Immature natural killer cell (primary cell): ENCODE results near the gene HIVEP3. TPM values are rescaled to one million over a fixed set of nuclear protein-coding genes. Genes with fewer than 3 reads are reported as not detected.

Experiments
- DNase-seq, 3 donors: peaks; one replicate each; pipeline ENCODE4 v3.0.0; 2022; ENCODE audit warnings: mixed read lengths in 1 of 3
- H3K27ac Mint-ChIP-seq, 6 donors: one replicate each; pipeline ENCODE4 v1.8.0; 2020; ENCODE audit warnings: mixed read lengths in 6 of 6, mild to moderate bottlenecking in 5 of 6, inconsistent platforms in 4 of 6, moderate library complexity in 3 of 6
- H3K27me3 Mint-ChIP-seq, 3 donors: one replicate each; pipeline ENCODE4 v1.8.0; 2020 to 2021; ENCODE audit warnings: low read depth in 3 of 3, mild to moderate bottlenecking in 3 of 3, mixed read lengths in 3 of 3, moderate library complexity in 3 of 3, inconsistent platforms in 1 of 3
- H3K36me3 Mint-ChIP-seq, 3 donors: one replicate each; pipeline ENCODE4 v1.8.0; 2020; ENCODE audit warnings: mixed read lengths in 3 of 3, inconsistent platforms in 2 of 3, mild to moderate bottlenecking in 2 of 3
- H3K4me1 Mint-ChIP-seq, 2 donors: one replicate each; pipeline ENCODE4 v1.8.0; 2020; ENCODE audit warnings: inconsistent platforms in 2 of 2, mild to moderate bottlenecking in 2 of 2, mixed read lengths in 2 of 2, moderate library complexity in 1 of 2
- H3K4me3 Mint-ChIP-seq, 5 donors: one replicate each; pipeline ENCODE4 v1.8.0; 2020; ENCODE audit warnings: mild to moderate bottlenecking in 5 of 5, mixed read lengths in 5 of 5, inconsistent platforms in 3 of 5, moderate library complexity in 3 of 5
- H3K9me3 Mint-ChIP-seq, 6 donors: one replicate each; pipeline ENCODE4 v1.8.0; 2020; ENCODE audit warnings: mild to moderate bottlenecking in 6 of 6, mixed read lengths in 6 of 6, inconsistent platforms in 4 of 6, moderate library complexity in 3 of 6
- polyA plus RNA-seq, 3 donors: library from polyadenylated mRNA; unstranded; fragments of 300-500 nt; fragmentation: Illumina TruSeq; gene quantifications; one replicate each; pipeline ENCODE4 v1.2.3, GENCODE V29; 2021

Gene HIVEP3
- polyA plus RNA-seq, 3 donors from 2014 or later: 9.8 to 24.1 (median 15.5) TPM

- no peak overlapping the region for H3K27ac Mint-ChIP-seq
- DNase-seq: no peak
- H3K9me3 Mint-ChIP-seq: no peaks in the 10 kb centered on the region
- peaks cover 0 to 4% (median 0%) of the 10 kb centered on the region in 3 donors for H3K36me3 Mint-ChIP-seq
- no peak overlapping the region for H3K4me3 Mint-ChIP-seq
- H3K4me1 Mint-ChIP-seq: peaks cover 10 to 15% of the 10 kb centered on the region in 2 donors
- peaks cover 0 to 1% (median 0%) of the 10 kb centered on the region in 3 donors for H3K27me3 Mint-ChIP-seq
These were observed 285.0 kb downstream of the HIVEP3 start for GRCh38 chr1:41633764-41634163.

- no peak for DNase-seq
- H3K27ac Mint-ChIP-seq: no peak overlapping the region
- H3K36me3 Mint-ChIP-seq: peaks cover 0 to 4% (median under 1%) of the 10 kb centered on the region in 3 donors
- no peaks in the 10 kb centered on the region for H3K9me3 Mint-ChIP-seq
- H3K4me1 Mint-ChIP-seq: peaks cover 5 to 7% of the 10 kb centered on the region in 2 donors
- H3K27me3 Mint-ChIP-seq: peaks cover 0 to 1% (median 0%) of the 10 kb centered on the region in 3 donors
- H3K4me3 Mint-ChIP-seq: no peak overlapping the region
These were observed 285.7 kb downstream of the HIVEP3 start for GRCh38 chr1:41632781-41633575.

DNA sequence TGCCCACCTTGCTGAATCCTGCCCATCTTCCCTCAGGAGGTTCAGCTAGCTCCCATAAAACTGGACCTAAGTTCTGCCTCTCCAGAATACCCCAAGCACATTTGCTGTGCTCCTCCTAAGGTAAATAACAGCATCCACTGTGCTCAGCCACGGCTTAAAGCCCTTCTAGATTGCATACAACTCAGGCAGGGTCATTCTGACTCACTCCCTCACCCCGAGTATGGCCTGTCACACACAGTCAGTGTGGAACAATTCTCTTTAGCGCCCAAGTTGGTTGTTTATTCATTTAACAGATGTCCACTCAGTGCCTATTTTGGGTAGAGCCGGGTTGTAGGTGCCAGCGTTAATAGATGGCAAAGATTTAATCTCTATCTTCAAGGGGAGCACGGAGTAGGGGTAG is 286.8 kb downstream of the HIVEP3 start:
- Mint-ChIP-seq H3K4me3 (no peak overlapping the region), H3K27ac (peak overlapping the region in 1 of 6 donors; percentile 30), H3K9me3 (no peaks in the 10 kb centered on the region), H3K36me3 (peaks cover 3 to 4% (median 3%) of the 10 kb centered on the region in 3 donors), H3K4me1 (peaks cover 0 to 1% of the 10 kb centered on the region in 2 donors), H3K27me3 (peaks cover 0 to 1% (median 0%) of the 10 kb centered on the region in 3 donors)
- no peak for DNase-seq

- Mint-ChIP-seq H3K27me3 (peaks cover 0 to 1% (median 0%) of the 10 kb centered on the region in 3 donors), H3K36me3 (peaks cover 3 to 4% (median 3%) of the 10 kb centered on the region in 3 donors), H3K9me3 (no peaks in the 10 kb centered on the region), H3K27ac (peak overlapping the region in 1 of 6 donors; percentile 15), H3K4me3 (no peak overlapping the region), H3K4me1 (peaks cover 0 to 2% of the 10 kb centered on the region in 2 donors)
- no peak for DNase-seq
These were observed 287.6 kb downstream of the HIVEP3 start for GRCh38 chr1:41631154-41631553.

DNA sequence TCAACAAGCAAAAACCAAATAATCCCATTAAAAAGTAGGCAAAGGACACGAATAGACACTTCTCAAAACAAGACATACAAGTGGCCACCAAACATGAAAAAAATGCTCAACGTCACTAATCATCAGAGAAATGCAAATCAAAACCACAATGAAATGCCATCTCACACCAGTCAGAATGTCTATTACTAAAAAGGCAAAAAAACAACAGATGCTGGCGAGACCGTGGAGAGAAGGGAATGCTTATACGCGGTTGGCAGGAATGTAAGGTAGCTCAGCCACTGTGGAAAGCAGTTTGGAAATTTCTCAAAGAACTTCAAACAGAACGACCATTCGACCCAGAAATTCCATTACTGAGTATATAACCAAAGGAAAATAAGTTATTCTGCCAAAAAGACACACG is 289.2 kb downstream of the HIVEP3 start:
- no peak for DNase-seq
- H3K36me3 Mint-ChIP-seq: peaks cover 3 to 4% (median 3%) of the 10 kb centered on the region in 3 donors
- no peak overlapping the region for H3K27ac Mint-ChIP-seq
- H3K4me3 Mint-ChIP-seq: no peak overlapping the region
- H3K27me3 Mint-ChIP-seq: peaks cover 0 to 1% (median 0%) of the 10 kb centered on the region in 3 donors
- H3K4me1 Mint-ChIP-seq: peaks cover 1 to 2% of the 10 kb centered on the region in 2 donors
- no peaks in the 10 kb centered on the region for H3K9me3 Mint-ChIP-seq

DNA sequence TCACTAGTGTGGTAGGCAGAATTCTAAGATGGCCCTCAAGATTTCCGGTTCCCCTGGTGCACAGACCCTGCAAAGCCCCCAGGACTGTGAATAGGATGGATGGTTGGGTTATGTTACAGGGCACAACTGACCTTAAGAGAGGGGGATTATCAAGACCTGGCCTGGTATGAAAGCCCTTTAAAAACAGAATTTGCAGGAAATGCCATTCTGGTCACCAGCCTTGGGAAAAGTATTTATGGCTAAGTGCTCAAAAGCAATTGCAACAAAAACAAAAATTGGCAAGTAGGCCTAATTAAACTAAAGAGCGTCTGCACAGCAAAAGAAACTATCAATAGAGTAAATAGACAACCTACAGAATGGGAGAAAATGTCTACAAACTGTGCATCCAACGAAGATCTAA is 289.6 kb downstream of the HIVEP3 start:
- Mint-ChIP-seq H3K27ac (no peak overlapping the region), H3K36me3 (peaks cover 3 to 4% (median 3%) of the 10 kb centered on the region in 3 donors), H3K4me3 (no peak overlapping the region), H3K27me3 (peaks cover 0 to 1% (median 0%) of the 10 kb centered on the region in 3 donors), H3K4me1 (peaks cover 5 to 6% of the 10 kb centered on the region in 2 donors), H3K9me3 (no peaks in the 10 kb centered on the region)
- DNase-seq: no peak

DNA sequence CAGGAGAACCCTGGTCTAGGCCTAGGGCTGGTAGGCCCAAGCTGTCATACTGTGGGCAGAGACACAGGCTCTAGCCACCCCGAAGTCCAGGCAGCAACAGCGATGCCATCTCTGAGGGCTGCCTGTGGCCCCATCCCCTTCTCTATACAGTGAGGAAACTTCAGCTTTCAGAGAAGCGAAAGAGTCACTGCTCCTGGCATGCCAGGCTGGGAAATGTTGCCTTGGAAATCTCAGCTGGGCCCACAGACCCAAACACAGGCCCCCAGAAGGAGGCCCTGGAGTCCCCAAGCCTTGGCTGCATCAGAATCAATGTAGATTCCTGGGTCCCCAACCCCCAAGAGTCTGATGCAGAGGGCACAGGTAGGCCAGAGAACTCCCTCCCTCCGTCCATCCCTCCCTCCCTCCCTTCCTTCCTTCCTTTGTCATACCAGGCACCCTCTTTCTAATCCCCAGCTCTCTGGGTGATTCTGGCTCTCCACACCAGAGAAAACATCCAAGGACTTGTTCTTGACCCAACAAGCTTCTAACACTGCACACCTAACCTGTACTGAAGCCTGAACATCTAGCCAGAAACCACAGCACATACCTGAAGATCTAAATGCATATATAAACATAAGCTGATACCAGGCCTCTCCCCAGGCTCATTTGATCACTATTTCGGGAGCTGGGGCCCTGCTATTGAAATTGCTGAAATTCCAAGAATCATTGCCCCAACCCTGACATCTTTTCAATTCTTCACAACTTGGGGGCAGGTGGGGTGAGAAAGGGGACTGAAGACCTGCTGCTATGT is 291.0 kb downstream of the HIVEP3 start:
- Mint-ChIP-seq H3K4me1 (peaks cover 20 to 21% of the 10 kb centered on the region in 2 donors), H3K27me3 (peaks cover 0 to 1% (median 0%) of the 10 kb centered on the region in 3 donors), H3K36me3 (peaks cover 3 to 4% (median 3%) of the 10 kb centered on the region in 3 donors), H3K4me3 (no peak overlapping the region), H3K27ac (peak overlapping the region in 1 of 6 donors; percentile 87), H3K9me3 (no peaks in the 10 kb centered on the region)
- DNase-seq: no peak

- Mint-ChIP-seq H3K9me3 (no peaks in the 10 kb centered on the region), H3K4me3 (no peak overlapping the region), H3K27me3 (no peaks in the 10 kb centered on the region), H3K27ac (no peak overlapping the region), H3K36me3 (peaks cover 0 to 3% (median 3%) of the 10 kb centered on the region in 3 donors), H3K4me1 (peaks cover 23 to 28% of the 10 kb centered on the region in 2 donors)
- no peak for DNase-seq
These were observed 291.9 kb downstream of the HIVEP3 start for GRCh38 chr1:41626616-41627375.

GRCh38 chr1:41626146-41626545 is 292.6 kb downstream of the HIVEP3 start:
- no peak for DNase-seq
- Mint-ChIP-seq H3K27ac (peak overlapping the region in 1 of 6 donors; percentile 45), H3K4me1 (peaks cover 23 to 34% of the 10 kb centered on the region in 2 donors), H3K9me3 (no peaks in the 10 kb centered on the region), H3K36me3 (peaks cover 0 to 3% (median 3%) of the 10 kb centered on the region in 3 donors), H3K27me3 (peaks cover 0 to 2% (median 0%) of the 10 kb centered on the region in 3 donors), H3K4me3 (no peak overlapping the region)

DNA sequence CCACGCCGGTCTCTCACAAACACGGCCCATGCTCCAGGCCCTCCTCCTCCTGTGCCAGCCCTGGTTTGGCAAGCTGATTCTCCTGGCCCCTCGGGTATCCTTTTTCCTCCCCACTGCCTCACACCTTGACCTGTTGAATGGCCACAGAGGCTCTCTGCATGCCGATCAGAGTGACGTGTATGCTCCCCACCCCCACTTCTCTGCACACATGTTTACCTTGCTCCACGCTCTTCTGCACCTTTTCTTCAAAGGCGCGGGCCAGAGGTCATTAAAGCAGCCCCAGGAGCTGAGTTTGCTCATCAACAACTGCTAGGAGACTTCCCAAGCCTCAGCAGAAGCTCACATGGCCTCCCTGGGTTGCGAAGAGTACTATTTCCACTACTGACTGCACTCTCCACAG is 295.0 kb downstream of the HIVEP3 start:
- no peak for DNase-seq
- H3K9me3 Mint-ChIP-seq: no peaks in the 10 kb centered on the region
- H3K4me3 Mint-ChIP-seq: peak overlapping the region in 2 of 5 donors; percentile 31 to 39
- peaks cover 3 to 7% (median 5%) of the 10 kb centered on the region in 3 donors for H3K36me3 Mint-ChIP-seq
- H3K27ac Mint-ChIP-seq: peak overlapping the region in 3 of 6 donors; percentile 2 to 78 (median 57)
- H3K4me1 Mint-ChIP-seq: peaks cover 28 to 35% of the 10 kb centered on the region in 2 donors
- H3K27me3 Mint-ChIP-seq: peaks cover 0 to 2% (median 1%) of the 10 kb centered on the region in 3 donors

GRCh38 chr1:41622859-41623732 is 295.6 kb downstream of the HIVEP3 start:
- Mint-ChIP-seq H3K4me3 (peak overlapping the region in 2 of 5 donors; percentile 38 to 39), H3K4me1 (peaks cover 28 to 35% of the 10 kb centered on the region in 2 donors), H3K27me3 (peaks cover 0 to 2% (median 1%) of the 10 kb centered on the region in 3 donors), H3K27ac (peak overlapping the region in 4 of 6 donors; percentile 2 to 70 (median 52)), H3K36me3 (peaks cover 3 to 7% (median 5%) of the 10 kb centered on the region in 3 donors), H3K9me3 (no peaks in the 10 kb centered on the region)
- DNase-seq: no peak

DNA sequence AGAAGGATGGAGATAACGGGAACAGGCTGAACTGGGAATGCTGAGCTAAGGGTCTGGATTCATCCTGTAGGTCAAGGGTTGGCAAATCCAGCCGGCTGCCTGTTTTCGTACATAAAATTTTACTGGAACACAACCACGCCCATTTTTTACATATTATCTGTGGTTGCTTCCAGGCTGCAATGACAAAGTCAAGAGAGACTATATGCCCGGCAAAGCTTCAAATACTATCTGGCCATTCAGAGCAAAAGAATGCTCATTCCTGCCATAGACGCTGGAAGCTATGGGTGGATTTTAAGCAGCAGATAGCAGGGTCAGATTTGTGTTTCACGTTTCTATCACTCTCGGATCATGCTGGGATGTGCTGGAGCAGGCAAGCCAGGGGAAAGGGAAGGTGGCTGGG is 296.3 kb downstream of the HIVEP3 start:
- H3K27ac Mint-ChIP-seq: peak overlapping the region in 3 of 6 donors; percentile 2 to 70 (median 13)
- peaks cover 27 to 35% of the 10 kb centered on the region in 2 donors for H3K4me1 Mint-ChIP-seq
- H3K9me3 Mint-ChIP-seq: no peaks in the 10 kb centered on the region
- peaks cover 0 to 2% (median 1%) of the 10 kb centered on the region in 3 donors for H3K27me3 Mint-ChIP-seq
- H3K36me3 Mint-ChIP-seq: peaks cover 0 to 5% (median 4%) of the 10 kb centered on the region in 3 donors
- no peak overlapping the region for H3K4me3 Mint-ChIP-seq
- no peak for DNase-seq
